GM18870 (cell line): ENCODE measurements around the gene TPO.
"Not testable (repeated sequence)": the region's sequence is repeated elsewhere in the genome, so short reads cannot be mapped to it uniquely, and the experiment has no call there.

ENCODE experiments used
- ATAC-seq: cut with Tn5 transposase; IDR thresholded peaks from one replicate; pipeline ENCODE4 v1.9.1; 2021; ENCODE audit warnings: moderate library complexity; ENCODE audit not compliant: unreplicated experiment

The TPO gene

GRCh38 chr2:1550076-1550475 lies 136.8 kb downstream of the TPO start:
- ATAC-seq, result no peak

GRCh38 chr2:1550658-1551316 lies 137.5 kb downstream of the TPO start:
- no peak for ATAC-seq

DNA sequence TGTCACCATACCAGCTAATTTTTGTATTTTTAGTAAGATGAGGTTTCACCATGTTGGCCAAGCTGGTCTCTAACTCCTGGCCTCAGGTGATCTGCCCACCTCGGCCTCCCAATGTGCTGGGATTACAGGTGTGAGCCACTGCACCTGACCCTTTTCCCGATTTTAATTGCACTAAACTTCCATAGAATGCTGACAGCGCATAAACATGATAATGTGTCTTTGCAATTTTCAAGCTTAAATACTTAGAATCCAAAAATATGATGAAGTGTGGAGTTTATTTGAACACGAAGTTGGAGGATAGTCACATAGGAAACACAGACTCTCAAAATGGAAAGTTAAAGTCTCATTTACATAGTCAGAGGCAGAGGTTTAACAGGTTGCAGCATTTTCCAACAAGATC lies 138.6 kb downstream of the TPO start:
- ATAC-seq, result no peak

- no peak for ATAC-seq
Measured at GRCh38 chr2:1552611-1553010, 139.3 kb downstream of the TPO start.

DNA sequence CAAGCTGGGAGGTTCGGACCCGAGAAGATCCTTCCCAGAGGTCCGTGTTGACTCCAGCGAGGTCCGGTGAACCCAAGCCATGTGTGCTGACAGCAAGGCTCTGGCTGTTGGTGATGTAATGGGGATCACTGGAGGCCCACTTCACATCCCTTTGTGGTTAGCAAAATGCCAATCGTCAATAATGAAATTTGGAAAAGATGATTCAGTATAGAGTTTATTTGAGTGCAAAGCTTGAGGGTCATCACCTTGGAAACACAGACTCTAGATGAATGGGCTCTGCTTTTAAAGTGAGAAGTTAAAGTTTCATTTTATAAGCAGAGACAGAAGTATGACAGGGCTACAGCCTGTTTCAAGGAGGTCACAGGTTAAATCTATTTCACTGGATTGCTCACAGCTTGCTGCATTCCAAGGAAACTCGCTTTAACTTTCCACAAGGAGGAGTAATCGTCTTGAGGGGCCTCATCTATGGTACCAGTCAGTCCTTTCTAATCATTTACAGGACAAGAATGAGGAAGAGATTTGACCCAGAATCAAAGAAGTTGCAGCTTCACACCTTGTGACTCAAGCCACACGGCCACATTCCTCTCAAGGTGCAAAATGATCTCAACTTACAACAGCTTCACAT lies 140.5 kb downstream of the TPO start:
- ATAC-seq, result no peak

GRCh38 chr2:1556286-1556685 lies 143.0 kb downstream of the TPO start:
- ATAC-seq, result no peak

DNA sequence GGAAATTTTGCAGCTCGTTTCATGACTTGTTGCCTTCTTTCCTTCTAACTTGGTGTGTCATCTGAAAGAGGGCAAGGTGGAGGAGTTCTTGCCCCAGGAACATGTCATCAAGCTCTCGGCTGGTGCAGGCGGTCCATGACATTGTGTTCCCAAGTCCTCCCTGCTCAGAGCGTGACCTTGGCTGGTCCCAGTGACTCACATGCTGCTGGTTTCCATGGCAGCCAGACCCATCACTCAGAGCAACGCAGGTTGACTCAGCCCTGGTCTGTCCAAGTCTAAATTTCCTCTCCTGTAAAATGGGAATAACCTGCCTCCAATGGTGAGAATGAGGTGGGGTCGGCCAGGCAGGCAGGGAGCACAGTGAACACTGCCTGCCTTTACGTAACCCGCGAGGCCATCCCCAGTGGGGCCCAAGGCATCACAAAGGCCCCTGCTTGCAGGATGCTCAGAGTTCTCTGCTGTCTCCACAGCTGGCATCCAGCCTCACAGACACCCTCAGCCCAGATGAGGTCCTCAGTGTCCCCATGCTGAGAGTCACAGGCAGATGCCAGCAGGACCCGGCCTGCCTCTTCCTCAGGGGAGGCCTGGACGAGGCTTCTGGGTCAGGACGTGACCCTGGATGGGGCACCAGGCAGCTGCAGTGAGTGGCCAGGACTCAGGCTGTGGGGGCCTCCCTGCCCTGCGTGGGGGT lies 143.7 kb downstream of the TPO start:
- ATAC-seq, result no peak

DNA sequence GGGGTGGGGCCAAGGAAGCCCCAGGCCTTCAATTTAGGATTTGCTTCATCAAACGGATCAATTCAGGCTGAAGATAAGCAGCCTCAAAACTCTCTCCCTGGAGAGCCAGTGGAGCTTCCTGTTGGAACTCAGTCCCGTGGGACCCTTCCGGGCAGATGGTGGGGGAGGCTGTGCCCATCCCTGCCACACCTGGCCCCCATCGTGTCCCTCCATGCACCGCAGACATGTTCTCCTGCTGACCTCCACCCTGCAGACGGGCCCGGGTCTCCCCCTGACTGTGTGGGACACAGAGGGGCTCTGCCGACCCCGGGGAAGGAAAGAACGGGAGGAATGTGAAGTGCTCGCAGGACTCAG lies 144.2 kb downstream of the TPO start:
- no peak for ATAC-seq

GRCh38 chr2:1559589-1560175 lies 146.4 kb downstream of the TPO start:
- ATAC-seq, result no peak

DNA sequence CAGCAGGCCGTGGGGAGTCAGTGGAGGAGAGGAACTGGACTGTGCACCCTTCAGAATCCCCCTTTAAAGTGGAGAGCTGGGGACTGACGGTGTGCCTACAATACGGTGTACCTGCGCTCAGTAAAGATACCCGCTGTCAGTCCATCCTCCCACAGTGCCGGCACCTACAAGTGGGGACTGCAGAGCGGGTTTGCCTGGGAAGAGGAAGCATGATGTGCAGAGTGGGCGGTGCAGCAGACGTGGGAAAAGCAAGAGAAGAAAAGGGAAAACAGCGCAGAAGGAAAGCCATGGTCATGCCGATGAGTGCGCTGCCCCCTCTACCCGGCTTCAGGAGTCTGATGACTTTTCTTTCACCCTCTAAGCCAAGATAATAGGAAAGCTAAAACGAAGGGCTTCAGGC lies 148.0 kb downstream of the TPO start:
- ATAC-seq, result no peak

DNA sequence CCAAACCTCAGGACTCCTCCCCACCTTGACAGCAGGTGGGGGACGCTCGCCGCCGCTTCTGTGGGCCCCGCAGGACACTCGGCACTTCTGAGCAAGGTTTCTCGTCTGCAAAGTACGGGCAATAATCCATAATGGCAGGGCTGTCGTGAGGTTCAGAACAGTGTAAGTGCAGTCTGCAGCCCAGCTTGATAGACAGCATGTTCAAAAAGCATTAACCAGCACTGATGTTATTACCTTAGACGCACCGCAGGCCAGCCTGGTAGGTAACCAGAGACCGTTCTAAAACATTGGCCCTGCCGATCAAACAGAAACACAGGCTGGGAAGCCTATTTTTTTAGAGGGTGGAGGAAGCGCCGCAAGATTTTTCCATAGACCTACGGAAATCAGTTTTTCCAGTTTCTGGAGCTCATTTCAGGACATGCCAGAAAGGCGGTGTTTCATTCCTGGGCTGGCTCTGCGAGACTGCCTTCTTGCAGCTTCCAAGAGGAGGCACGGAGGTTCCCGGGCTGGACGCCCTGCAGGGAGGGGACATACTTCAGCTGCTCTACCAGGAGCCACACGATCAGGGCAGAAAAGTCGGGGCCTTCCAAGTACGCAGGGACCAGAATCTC lies 148.7 kb downstream of the TPO start:
- no peak for ATAC-seq

DNA sequence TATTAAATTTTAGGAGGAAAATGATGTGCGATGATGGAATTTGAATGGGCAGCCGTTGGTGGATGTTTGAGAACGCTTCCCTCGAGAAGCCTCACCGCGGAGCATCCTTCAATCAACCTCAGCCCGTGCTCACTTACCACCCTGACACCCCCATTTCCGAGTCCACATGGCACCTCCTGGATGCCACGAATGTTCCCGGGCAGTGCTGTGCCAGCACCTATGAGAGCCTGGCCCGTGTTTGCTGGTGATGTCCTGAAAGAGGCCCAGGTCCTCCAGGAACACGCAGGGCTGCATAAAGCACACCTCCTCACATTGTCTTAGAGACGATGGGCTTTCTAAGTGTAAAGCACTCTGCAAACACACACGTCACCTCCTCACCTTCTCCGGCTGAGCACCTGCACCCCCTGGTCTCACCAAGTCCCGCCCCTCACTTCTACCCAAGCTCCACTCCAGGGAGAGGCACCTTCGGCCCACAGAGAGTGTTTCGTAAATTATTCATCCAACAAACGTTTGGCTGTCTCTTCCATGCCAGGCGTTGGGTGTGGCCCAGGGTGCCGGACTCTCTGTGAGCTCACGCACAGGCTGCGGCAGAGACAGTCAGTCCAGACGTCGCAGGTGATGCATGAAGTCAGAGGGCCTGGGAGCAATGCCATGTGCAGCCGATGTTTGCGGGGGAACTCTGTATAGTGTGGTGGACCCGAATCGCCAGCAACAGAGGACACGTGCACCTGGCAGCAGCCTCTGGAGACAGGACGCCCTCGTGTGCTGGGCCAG lies 150.0 kb downstream of the TPO start:
- no peak for ATAC-seq

GRCh38 chr2:1563943-1564891 lies 151.0 kb downstream of the TPO start:
- ATAC-seq, result no peak

GRCh38 chr2:1567556-1568344 lies 154.5 kb downstream of the TPO start:
- ATAC-seq, result no peak

DNA sequence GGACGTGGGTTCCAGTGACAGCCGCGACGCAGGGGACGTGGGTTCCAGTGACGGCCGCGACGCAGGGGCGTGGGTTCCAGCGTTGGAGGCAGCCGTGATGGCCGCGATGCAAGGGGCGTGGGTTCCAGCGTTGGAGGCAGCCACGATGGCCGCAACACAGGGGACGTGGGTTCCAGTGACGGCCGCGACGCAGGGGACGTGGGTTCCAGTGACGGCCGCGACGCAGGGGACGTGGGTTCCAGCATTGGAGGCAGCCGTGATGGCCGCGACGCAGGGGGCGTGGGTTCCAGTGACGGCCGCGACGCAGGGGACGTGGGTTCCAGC lies 155.0 kb downstream of the TPO start:
- ATAC-seq, result not testable (repeated sequence)

- no peak for ATAC-seq
Measured at GRCh38 chr2:1569879-1570450, 156.7 kb downstream of the TPO start.

DNA sequence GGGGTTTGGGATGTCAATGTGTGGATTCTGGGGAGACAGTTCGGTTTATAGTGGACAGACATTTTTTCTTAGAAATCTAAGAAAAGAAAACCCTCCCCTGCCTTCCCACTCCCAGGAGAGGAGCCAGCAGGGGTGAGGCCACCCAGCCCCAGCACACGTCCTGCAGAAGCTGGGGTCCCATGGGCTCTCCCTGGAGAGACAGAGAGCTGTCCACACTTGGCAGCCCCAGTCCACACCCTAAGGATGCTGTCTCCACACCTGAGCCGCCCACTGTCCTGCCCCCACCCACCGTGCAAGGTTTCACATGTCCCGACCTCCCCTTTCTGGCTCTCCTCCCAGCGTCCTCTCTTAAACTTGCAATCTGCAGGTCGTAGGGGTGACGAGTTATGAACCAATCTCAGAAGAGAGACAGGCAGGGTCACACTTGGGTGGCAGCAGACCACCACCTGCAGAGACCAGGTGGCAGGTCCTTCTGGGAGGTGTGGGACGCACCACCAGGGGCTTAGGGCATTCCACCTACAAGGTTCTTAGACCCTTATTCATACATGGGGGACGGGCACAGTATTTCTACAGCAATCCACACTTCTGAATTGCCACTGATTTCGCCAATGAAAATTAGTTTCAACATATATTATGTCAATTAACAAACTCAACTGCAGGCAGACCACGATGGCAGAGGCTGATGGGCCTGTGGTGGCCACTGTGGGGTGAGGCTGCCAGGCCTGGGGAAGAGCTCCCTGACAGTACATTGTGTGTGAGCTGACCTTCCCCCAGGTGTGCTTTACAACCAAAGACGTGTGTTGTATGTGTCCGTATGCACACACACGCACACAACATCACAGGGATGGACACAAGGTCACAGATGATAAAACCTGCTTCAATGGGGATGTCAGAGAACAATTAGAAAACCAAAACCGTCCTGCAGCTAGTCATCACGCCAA lies 158.5 kb downstream of the TPO start:
- ATAC-seq, result no peak

DNA sequence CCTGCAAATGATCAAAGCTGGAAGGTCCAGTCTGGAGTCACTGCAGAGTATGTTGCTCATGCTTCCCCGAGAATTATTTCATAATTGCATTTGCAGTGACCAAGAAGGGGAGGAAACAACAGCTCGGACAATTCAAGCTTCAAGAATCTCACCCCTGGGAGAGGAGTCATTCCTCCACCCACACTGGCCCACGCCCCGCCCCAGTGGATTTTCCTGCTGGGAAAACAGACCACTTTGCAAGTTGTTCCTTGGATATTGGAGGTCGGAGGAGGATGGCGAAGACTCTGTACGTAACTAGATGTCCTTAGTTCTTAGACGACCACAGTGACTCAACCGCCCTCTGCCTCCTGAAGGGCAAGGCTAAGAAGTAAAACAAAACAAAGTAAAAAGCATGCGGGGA lies 159.4 kb downstream of the TPO start:
- ATAC-seq, result no peak
